Measurements from ENCODE around the gene RGS21. TPM values are rescaled to one million over a fixed set of nuclear protein-coding genes. Genes with fewer than 3 reads are reported as not detected.

Gene RGS21
- total RNA-seq, 1 donor from 2014 or later, result not detected

DNA sequence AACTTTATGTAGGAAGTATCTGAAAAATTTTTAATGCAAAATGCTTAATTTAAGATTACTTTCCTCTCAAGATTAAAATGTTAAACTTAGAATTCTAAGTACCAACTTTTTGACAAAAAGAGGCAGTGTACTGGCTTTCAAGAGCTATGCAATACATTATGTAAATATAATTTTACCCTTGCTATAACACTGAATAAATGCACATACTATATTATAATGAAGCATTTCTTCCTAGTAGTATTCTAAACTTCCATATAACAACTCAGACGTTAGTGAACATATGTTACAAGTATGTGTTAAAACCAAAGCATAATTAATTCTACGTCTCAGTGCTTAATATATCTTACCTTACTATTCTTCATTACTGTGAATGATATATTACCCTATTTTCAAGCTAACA, 58.5 kb downstream of the RGS21 start:
- Mint-ChIP-seq H3K27me3 (ENCODE audit: unreplicated experiment) (no peaks in the 10 kb centered on the region), H3K4me1 (ENCODE audit: unreplicated experiment) (peaks cover 21% of the 10 kb centered on the region), H3K4me3 (ENCODE audit: unreplicated experiment) (no peak overlapping the region), H3K9me3 (ENCODE audit: unreplicated experiment) (no peaks in the 10 kb centered on the region), H3K27ac (ENCODE audit: unreplicated experiment) (no peak overlapping the region), H3K36me3 (ENCODE audit: unreplicated experiment) (no peaks in the 10 kb centered on the region)
- DNase-seq (ENCODE audit: extremely low spot score, unreplicated experiment), result no peak
- TF ChIP-seq, protein P1, sequence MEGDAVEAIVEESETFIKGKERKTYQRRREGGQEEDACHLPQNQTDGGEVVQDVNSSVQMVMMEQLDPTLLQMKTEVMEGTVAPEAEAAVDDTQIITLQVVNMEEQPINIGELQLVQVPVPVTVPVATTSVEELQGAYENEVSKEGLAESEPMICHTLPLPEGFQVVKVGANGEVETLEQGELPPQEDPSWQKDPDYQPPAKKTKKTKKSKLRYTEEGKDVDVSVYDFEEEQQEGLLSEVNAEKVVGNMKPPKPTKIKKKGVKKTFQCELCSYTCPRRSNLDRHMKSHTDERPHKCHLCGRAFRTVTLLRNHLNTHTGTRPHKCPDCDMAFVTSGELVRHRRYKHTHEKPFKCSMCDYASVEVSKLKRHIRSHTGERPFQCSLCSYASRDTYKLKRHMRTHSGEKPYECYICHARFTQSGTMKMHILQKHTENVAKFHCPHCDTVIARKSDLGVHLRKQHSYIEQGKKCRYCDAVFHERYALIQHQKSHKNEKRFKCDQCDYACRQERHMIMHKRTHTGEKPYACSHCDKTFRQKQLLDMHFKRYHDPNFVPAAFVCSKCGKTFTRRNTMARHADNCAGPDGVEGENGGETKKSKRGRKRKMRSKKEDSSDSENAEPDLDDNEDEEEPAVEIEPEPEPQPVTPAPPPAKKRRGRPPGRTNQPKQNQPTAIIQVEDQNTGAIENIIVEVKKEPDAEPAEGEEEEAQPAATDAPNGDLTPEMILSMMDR (IDR thresholded peaks at IDR 0.05), result no peak

DNA sequence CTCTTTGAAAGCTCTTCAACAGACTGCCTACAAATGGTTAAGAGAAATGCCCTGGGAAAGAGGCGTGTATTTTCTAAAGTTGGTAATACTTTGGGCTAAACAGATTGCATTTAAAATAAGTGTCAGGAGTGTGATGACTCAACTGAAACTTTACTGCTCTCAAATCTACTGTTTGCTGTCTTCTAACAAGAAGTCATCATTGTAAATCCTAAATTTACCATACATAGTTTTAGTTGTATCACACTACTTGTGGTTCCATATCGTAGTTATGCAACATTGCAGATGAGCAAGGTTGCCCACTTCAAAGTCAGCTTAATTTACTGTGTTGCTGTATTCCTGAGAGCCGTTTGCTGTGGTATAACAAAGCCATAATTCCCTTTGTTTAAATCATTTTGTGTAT, 59.6 kb downstream of the RGS21 start:
- Mint-ChIP-seq H3K36me3 (ENCODE audit: unreplicated experiment) (no peaks in the 10 kb centered on the region), H3K27ac (ENCODE audit: unreplicated experiment) (no peak overlapping the region)

DNA sequence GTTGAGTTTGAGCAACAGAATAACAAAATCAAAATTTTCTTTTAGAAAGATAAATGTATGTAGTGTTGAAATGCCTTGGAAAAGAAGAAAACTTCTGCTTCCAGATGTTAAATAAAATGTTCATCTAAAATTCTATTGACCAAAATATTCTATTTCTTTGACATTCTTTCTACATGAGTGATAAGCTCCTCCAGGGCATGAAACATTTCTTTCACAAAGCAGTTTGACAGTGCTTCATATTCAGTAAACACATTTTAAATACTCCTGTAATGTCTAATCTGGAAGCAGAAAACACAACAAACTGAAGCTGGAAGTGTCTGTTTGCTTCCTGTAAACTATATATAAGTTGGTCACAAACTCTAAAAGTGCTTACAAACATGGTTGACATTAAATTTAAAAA, 61.5 kb downstream of the RGS21 start:
- H3K27me3 Mint-ChIP-seq (ENCODE audit: unreplicated experiment), result no peaks in the 10 kb centered on the region
- H3K36me3 Mint-ChIP-seq (ENCODE audit: unreplicated experiment), result no peaks in the 10 kb centered on the region
- DNase-seq (ENCODE audit: extremely low spot score, unreplicated experiment), result no peak
- no peak overlapping the region for H3K4me3 Mint-ChIP-seq (ENCODE audit: unreplicated experiment)
- peak overlapping the region; percentile 20 for H3K27ac Mint-ChIP-seq (ENCODE audit: unreplicated experiment)
- H3K4me1 Mint-ChIP-seq (ENCODE audit: unreplicated experiment), result peaks cover 21% of the 10 kb centered on the region
- TF ChIP-seq, protein P1 (IDR thresholded peaks at IDR 0.05), result no peak
- peaks cover 6% of the 10 kb centered on the region for H3K9me3 Mint-ChIP-seq (ENCODE audit: unreplicated experiment)

More for the DNA sequence above, 59.6 kb downstream of the RGS21 start:
- DNase-seq (ENCODE audit: extremely low spot score, unreplicated experiment), result no peak
- no peak overlapping the region for H3K4me3 Mint-ChIP-seq (ENCODE audit: unreplicated experiment)
- TF ChIP-seq, protein P1 (IDR thresholded peaks at IDR 0.05), result no peak
- no peaks in the 10 kb centered on the region for H3K27me3 Mint-ChIP-seq (ENCODE audit: unreplicated experiment)
- no peaks in the 10 kb centered on the region for H3K9me3 Mint-ChIP-seq (ENCODE audit: unreplicated experiment)
- H3K4me1 Mint-ChIP-seq (ENCODE audit: unreplicated experiment), result peaks cover 21% of the 10 kb centered on the region

DNA sequence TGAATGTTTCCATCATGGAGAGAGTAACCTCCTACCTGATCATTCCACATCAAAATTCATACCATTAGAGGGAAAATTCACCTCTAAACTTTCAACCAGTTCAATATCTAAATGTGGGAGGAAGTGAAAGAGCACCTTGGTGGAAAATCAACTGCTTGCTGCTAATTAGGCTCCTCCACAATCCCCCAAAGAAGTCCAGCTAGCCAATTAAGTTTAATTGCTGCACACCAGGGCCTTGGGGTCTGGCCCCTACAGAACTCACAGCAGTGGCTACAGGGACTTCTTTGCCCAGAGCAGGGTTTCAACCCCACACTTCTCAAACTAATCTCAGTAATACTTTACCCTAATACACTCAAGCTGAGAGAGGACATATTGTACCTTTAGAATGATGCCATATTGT, 62.1 kb downstream of the RGS21 start:
- H3K27me3 Mint-ChIP-seq (ENCODE audit: unreplicated experiment), result no peaks in the 10 kb centered on the region
- H3K9me3 Mint-ChIP-seq (ENCODE audit: unreplicated experiment), result peaks cover 12% of the 10 kb centered on the region
- TF ChIP-seq, protein P1 (IDR thresholded peaks at IDR 0.05), result no peak
- no peaks in the 10 kb centered on the region for H3K36me3 Mint-ChIP-seq (ENCODE audit: unreplicated experiment)
- H3K27ac Mint-ChIP-seq (ENCODE audit: unreplicated experiment), result peak overlapping the region; percentile 20
- DNase-seq (ENCODE audit: extremely low spot score, unreplicated experiment), result no peak
- peaks cover 21% of the 10 kb centered on the region for H3K4me1 Mint-ChIP-seq (ENCODE audit: unreplicated experiment)
- no peak overlapping the region for H3K4me3 Mint-ChIP-seq (ENCODE audit: unreplicated experiment)

DNA sequence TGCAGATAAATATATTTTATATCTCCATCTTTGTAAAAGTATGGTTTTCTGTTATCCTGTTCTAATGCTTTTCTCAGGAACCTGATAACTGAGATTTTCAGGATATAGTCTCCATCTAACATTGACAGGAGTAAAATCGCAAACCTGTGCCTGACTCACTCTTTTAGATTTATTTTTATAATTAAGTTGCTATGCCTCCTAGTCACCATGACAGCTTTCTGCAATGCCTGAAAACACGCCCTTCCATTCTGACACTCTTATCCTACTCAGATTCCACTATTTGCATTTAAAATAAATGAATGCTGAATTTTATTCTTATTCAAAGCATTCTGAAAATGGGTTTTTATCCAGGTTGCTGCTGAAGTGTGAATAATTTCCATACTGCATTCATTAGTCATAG, 62.8 kb downstream of the RGS21 start:
- DNase-seq (ENCODE audit: extremely low spot score, unreplicated experiment), result no peak
- Mint-ChIP-seq H3K4me3 (ENCODE audit: unreplicated experiment) (no peak overlapping the region), H3K27me3 (ENCODE audit: unreplicated experiment) (no peaks in the 10 kb centered on the region), H3K4me1 (ENCODE audit: unreplicated experiment) (peaks cover 21% of the 10 kb centered on the region), H3K27ac (ENCODE audit: unreplicated experiment) (no peak overlapping the region), H3K36me3 (ENCODE audit: unreplicated experiment) (peaks cover under 1% of the 10 kb centered on the region), H3K9me3 (ENCODE audit: unreplicated experiment) (peaks cover 13% of the 10 kb centered on the region)
- TF ChIP-seq, protein P1 (IDR thresholded peaks at IDR 0.05), result no peak
